Endothelial cell (in vitro differentiated cells): ENCODE data around the gene ADAM12. TPM values are rescaled to one million over a fixed set of nuclear protein-coding genes. Genes with fewer than 3 reads are reported as not detected.

Experiments used
- DNase-seq: peaks from one replicate; pipeline ENCODE4 v3.0.0; 2021; ENCODE audit warnings: low spot score
- H3K27ac Mint-ChIP-seq: one replicate; pipeline ENCODE4 v1.8.0; 2021; ENCODE audit warnings: mixed read lengths, inconsistent platforms; ENCODE audit not compliant: unreplicated experiment
- H3K27me3 Mint-ChIP-seq: one replicate; pipeline ENCODE4 v1.8.0; 2021; ENCODE audit warnings: mild to moderate bottlenecking, moderate library complexity, mixed read lengths, inconsistent platforms; ENCODE audit not compliant: unreplicated experiment
- H3K36me3 Mint-ChIP-seq: one replicate; pipeline ENCODE4 v1.8.0; 2021; ENCODE audit warnings: mild to moderate bottlenecking, low read depth, mixed read lengths, inconsistent platforms; ENCODE audit not compliant: unreplicated experiment
- H3K4me1 Mint-ChIP-seq: one replicate; pipeline ENCODE4 v1.8.0; 2021; ENCODE audit warnings: mild to moderate bottlenecking, mixed read lengths, inconsistent platforms; ENCODE audit not compliant: unreplicated experiment
- H3K4me3 Mint-ChIP-seq: one replicate; pipeline ENCODE4 v1.8.0; 2021; ENCODE audit warnings: mild to moderate bottlenecking, mixed read lengths, inconsistent platforms; ENCODE audit not compliant: unreplicated experiment
- H3K9me3 Mint-ChIP-seq: one replicate; pipeline ENCODE4 v1.8.0; 2021; ENCODE audit warnings: mixed read lengths, inconsistent platforms; ENCODE audit not compliant: unreplicated experiment
- total RNA-seq: library from RNA; stranded (reverse); fragmentation: NEBNext Ultra II Directional; extraction: Animal tissue kit (Norgen Biotek cat#: 25700); gene quantifications from one replicate; pipeline ENCODE4 v1.2.1, GENCODE V29; 2021; ENCODE audit not compliant: unreplicated experiment
- TF ChIP-seq, protein P1 (sequence below): fragments of 200-600 bp; sonication (generic); IDR thresholded peaks from one replicate; pipeline ENCODE4 v1.5.0; 2021; ENCODE audit warnings: antibody characterized with exemption; ENCODE audit not compliant: unreplicated experiment

ADAM12 gene
- total RNA-seq, 1 donor from 2014 or later: 9.0 TPM

DNA sequence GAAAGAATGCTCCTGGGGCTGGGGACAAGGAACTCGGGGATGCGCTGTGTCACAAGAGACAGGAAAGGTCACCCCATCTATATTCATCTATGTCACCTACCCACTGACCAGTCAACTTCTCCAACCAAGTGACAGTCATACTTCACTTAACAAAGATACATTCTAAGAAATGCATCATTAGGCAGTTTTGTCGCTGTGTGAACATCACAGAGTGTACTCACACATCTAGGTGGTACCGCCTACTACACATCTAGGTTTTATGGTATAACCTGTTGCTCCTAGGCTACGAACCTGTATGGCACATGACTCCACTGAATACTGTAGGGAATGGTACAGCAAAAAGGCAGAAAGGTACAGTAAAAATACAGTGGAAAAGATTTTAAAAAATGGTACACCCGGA is 3.8 kb upstream of the ADAM12 start:
- Mint-ChIP-seq H3K27me3 (peaks cover 7% of the 10 kb centered on the region), H3K27ac (peak overlapping the region; percentile 65), H3K9me3 (no peaks in the 10 kb centered on the region), H3K4me1 (peaks cover 23% of the 10 kb centered on the region), H3K36me3 (peaks cover 3% of the 10 kb centered on the region), H3K4me3 (no peak overlapping the region)
- no peak for DNase-seq
- TF ChIP-seq, protein P1, sequence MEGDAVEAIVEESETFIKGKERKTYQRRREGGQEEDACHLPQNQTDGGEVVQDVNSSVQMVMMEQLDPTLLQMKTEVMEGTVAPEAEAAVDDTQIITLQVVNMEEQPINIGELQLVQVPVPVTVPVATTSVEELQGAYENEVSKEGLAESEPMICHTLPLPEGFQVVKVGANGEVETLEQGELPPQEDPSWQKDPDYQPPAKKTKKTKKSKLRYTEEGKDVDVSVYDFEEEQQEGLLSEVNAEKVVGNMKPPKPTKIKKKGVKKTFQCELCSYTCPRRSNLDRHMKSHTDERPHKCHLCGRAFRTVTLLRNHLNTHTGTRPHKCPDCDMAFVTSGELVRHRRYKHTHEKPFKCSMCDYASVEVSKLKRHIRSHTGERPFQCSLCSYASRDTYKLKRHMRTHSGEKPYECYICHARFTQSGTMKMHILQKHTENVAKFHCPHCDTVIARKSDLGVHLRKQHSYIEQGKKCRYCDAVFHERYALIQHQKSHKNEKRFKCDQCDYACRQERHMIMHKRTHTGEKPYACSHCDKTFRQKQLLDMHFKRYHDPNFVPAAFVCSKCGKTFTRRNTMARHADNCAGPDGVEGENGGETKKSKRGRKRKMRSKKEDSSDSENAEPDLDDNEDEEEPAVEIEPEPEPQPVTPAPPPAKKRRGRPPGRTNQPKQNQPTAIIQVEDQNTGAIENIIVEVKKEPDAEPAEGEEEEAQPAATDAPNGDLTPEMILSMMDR: no peak

GRCh38 chr10:126391192-126391885 is 3.1 kb upstream of the ADAM12 start:
- DNase-seq: no peak
- Mint-ChIP-seq H3K36me3 (peaks cover 8% of the 10 kb centered on the region), H3K9me3 (no peaks in the 10 kb centered on the region), H3K4me1 (peaks cover 31% of the 10 kb centered on the region), H3K27me3 (peaks cover 8% of the 10 kb centered on the region), H3K4me3 (no peak overlapping the region), H3K27ac (peak overlapping the region; percentile 80)
- TF ChIP-seq, protein P1: no peak

DNA sequence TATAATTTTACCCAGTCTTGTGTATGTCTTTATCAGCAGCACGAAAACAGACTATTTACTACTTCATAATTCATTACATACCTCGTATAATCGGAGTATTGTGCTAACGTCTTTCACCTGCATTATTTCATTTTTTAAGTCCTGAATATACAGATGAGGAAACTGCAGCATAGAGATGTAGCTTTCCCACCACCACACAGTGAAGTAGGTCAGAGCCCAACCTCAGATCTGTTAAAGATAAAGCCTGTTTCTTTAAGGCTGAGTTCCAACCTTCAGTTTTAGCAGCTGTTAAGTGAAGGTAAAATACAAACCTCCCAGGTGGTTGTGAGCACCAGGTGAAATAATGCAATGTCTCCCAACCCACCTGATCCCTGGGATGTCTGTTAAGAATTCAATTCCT is 2.0 kb upstream of the ADAM12 start:
- H3K27ac Mint-ChIP-seq: no peak overlapping the region
- H3K27me3 Mint-ChIP-seq: peaks cover 9% of the 10 kb centered on the region

GRCh38 chr10:126387041-126387921 is 996 bp downstream of the ADAM12 start:
- DNase-seq: peak; percentile 79
- H3K27me3 Mint-ChIP-seq: peaks cover 9% of the 10 kb centered on the region
- no peaks in the 10 kb centered on the region for H3K9me3 Mint-ChIP-seq
- H3K36me3 Mint-ChIP-seq: peaks cover 8% of the 10 kb centered on the region
- TF ChIP-seq, protein P1: peak; percentile 70
- peak overlapping the region; percentile 89 for H3K4me3 Mint-ChIP-seq
- no peak overlapping the region for H3K27ac Mint-ChIP-seq
- H3K4me1 Mint-ChIP-seq: peaks cover 36% of the 10 kb centered on the region

More for the DNA sequence above, 2.0 kb upstream of the ADAM12 start:
- Mint-ChIP-seq H3K36me3 (peaks cover 8% of the 10 kb centered on the region), H3K9me3 (no peaks in the 10 kb centered on the region), H3K4me1 (peaks cover 36% of the 10 kb centered on the region), H3K4me3 (no peak overlapping the region)
- TF ChIP-seq, protein P1: no peak
- no peak for DNase-seq
